GM21619 (cell line): Measurements from ENCODE around the gene CRISP3.

ENCODE experiments used
- ATAC-seq: cut with Tn5 transposase; IDR thresholded peaks from one replicate; pipeline ENCODE4 v1.9.1; 2021; ENCODE audit not compliant: unreplicated experiment

CRISP3 gene

DNA sequence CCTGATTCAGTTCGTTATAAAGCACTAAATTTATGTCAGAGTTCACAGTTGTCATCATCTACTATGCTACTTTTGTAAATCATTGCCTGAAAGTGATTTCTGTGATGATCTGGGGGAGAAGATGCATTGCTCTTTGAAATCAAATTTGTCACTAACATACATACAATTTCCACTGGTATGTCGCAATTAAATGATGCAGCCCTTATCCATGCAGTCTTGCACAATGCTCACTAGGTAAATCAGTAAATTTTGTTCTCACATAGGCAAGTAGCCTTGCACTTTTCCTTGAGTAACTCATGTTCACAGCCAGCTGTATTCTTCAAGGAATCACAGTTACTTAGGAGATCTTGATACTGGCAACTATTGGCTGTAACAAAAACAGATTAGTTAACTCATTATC lies 51.7 kb downstream of the CRISP3 start:
- no peak for ATAC-seq
